WTC11 (cell line): ENCODE measurements around the gene TBC1D22A.

Experiments used
- CREB1 ChIP-seq: sonication (generic); formaldehyde crosslinking; IDR thresholded peaks from 2 replicates; pipeline ENCODE4 v1.8.0; 2023; ENCODE audit warnings: mild to moderate bottlenecking, missing genetic modification reagents
- ELF4 ChIP-seq: sonication (generic); formaldehyde crosslinking; IDR thresholded peaks from 2 replicates; pipeline ENCODE4 v1.8.1; 2022; ENCODE audit warnings: low read depth, mild to moderate bottlenecking, moderate library complexity, missing genetic modification reagents
- NR3C1 ChIP-seq: sonication (generic); formaldehyde crosslinking; conservative IDR thresholded peaks from 2 replicates; pipeline ENCODE4 v1.8.1; 2023; ENCODE audit warnings: low read depth, mild to moderate bottlenecking, missing genetic modification reagents
- PRRX2 ChIP-seq: fragments of 250-450 bp; sonication (Bioruptor Pico); IDR thresholded peaks from 2 replicates; pipeline ENCODE4 v1.8.0; 2021; ENCODE audit warnings: mild to moderate bottlenecking
- TCF7 ChIP-seq: sonication (generic); formaldehyde crosslinking; IDR thresholded peaks from 2 replicates; pipeline ENCODE4 v1.8.0; 2022; ENCODE audit warnings: mild to moderate bottlenecking, low read depth, missing genetic modification reagents, moderate library complexity
- ZNF121 ChIP-seq: sonication (generic); formaldehyde crosslinking; IDR thresholded peaks from 2 replicates; pipeline ENCODE4 v1.8.0; 2023; ENCODE audit warnings: missing genetic modification reagents
- ZNF317 ChIP-seq: sonication (generic); formaldehyde crosslinking; IDR thresholded peaks from 2 replicates; pipeline ENCODE4 v1.8.1; 2023; ENCODE audit warnings: low read depth, mild to moderate bottlenecking, moderate library complexity, missing genetic modification reagents, borderline replicate concordance
- ZNF512 ChIP-seq: sonication (generic); formaldehyde crosslinking; IDR thresholded peaks from 2 replicates; pipeline ENCODE4 v1.8.1; 2022; ENCODE audit warnings: missing genetic modification reagents, borderline replicate concordance
- TF ChIP-seq, protein P1 (sequence below): fragments of 200-600 bp; IDR thresholded peaks from 2 replicates; pipeline ENCODE4 v1.8.0; 2022; ENCODE audit warnings: antibody characterized with exemption

GRCh38 chr22:46755525-46755924 is 6.9 kb upstream of the TBC1D22A start:
- TF ChIP-seq CREB1 (CRISPR knock-in tag): no peak
- no peak for TF ChIP-seq ZNF317 (CRISPR knock-in tag)
- TF ChIP-seq, protein P1, sequence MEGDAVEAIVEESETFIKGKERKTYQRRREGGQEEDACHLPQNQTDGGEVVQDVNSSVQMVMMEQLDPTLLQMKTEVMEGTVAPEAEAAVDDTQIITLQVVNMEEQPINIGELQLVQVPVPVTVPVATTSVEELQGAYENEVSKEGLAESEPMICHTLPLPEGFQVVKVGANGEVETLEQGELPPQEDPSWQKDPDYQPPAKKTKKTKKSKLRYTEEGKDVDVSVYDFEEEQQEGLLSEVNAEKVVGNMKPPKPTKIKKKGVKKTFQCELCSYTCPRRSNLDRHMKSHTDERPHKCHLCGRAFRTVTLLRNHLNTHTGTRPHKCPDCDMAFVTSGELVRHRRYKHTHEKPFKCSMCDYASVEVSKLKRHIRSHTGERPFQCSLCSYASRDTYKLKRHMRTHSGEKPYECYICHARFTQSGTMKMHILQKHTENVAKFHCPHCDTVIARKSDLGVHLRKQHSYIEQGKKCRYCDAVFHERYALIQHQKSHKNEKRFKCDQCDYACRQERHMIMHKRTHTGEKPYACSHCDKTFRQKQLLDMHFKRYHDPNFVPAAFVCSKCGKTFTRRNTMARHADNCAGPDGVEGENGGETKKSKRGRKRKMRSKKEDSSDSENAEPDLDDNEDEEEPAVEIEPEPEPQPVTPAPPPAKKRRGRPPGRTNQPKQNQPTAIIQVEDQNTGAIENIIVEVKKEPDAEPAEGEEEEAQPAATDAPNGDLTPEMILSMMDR: no peak
- no peak for TF ChIP-seq TCF7 (CRISPR knock-in tag)
- TF ChIP-seq ZNF121 (CRISPR knock-in tag): no peak
- TF ChIP-seq NR3C1 (CRISPR knock-in tag): no peak
- no peak for TF ChIP-seq ZNF512
- TF ChIP-seq ELF4 (CRISPR knock-in tag): no peak
- TF ChIP-seq PRRX2: no peak
